Measurements from ENCODE around the gene LOXL4.

The LOXL4 gene

GRCh38 chr10:98262571-98262970 is 5.4 kb downstream of the LOXL4 start:
- no peak for DNase-seq

- no peak for DNase-seq
Measured at GRCh38 chr10:98261436-98262277, 6.3 kb downstream of the LOXL4 start.

GRCh38 chr10:98260752-98261151 is 7.2 kb downstream of the LOXL4 start:
- DNase-seq, result no peak

- no peak for DNase-seq
Measured at GRCh38 chr10:98260350-98260749, 7.6 kb downstream of the LOXL4 start.

GRCh38 chr10:98259606-98260315 is 8.2 kb downstream of the LOXL4 start:
- no peak for DNase-seq

GRCh38 chr10:98258683-98259454 is 9.1 kb downstream of the LOXL4 start:
- no peak for DNase-seq

- DNase-seq, result no peak
Measured at GRCh38 chr10:98257961-98258360, 10.0 kb downstream of the LOXL4 start.

GRCh38 chr10:98257198-98257597 is 10.8 kb downstream of the LOXL4 start:
- no peak for DNase-seq

GRCh38 chr10:98256692-98257091 is 11.3 kb downstream of the LOXL4 start:
- DNase-seq, result no peak

GRCh38 chr10:98255146-98255877 is 12.7 kb downstream of the LOXL4 start:
- DNase-seq, result no peak

GRCh38 chr10:98254234-98254974 is 13.6 kb downstream of the LOXL4 start:
- no peak for DNase-seq

- no peak for DNase-seq
Measured at GRCh38 chr10:98253499-98253898, 14.5 kb downstream of the LOXL4 start.

GRCh38 chr10:98252464-98252863 is 15.5 kb downstream of the LOXL4 start:
- no peak for DNase-seq

GRCh38 chr10:98251399-98251798 is 16.6 kb downstream of the LOXL4 start:
- DNase-seq, result no peak

- no peak for DNase-seq
Measured at GRCh38 chr10:98249134-98249533, 18.9 kb downstream of the LOXL4 start.

- no peak for DNase-seq
Measured at GRCh38 chr10:98248018-98248417, 20.0 kb downstream of the LOXL4 start.

GRCh38 chr10:98246911-98247805 is 20.8 kb downstream of the LOXL4 start:
- no peak for DNase-seq

GRCh38 chr10:98244586-98244985 is 23.4 kb downstream of the LOXL4 start:
- no peak for DNase-seq

- no peak for DNase-seq
Measured at GRCh38 chr10:98244141-98244540, 23.9 kb downstream of the LOXL4 start.

GRCh38 chr10:98242823-98243222 is 25.2 kb downstream of the LOXL4 start:
- DNase-seq, result no peak

GRCh38 chr10:98240524-98240923 is 27.5 kb downstream of the LOXL4 start:
- DNase-seq, result no peak
